ENCODE data around the gene OGFOD1.

- no peak for TF ChIP-seq MAX (IDR thresholded peaks at IDR 0.05)
- no peak for TF ChIP-seq POLR2AphosphoS5 (IDR thresholded peaks at IDR 0.05; ENCODE audit: low read depth, low read length)
These were observed 64.3 kb downstream of the OGFOD1 start for GRCh38 chr16:56515665-56516064.

Data from HCT116 (cell line).